GM23338 (cell line): ENCODE results near the gene ABCC9.

Source experiments
- CREB1 ChIP-seq: fragments of 250-450 bp; sonication (Bioruptor Pico); IDR thresholded peaks from 2 replicates; pipeline ENCODE4 v1.5.0; 2020; ENCODE audit warnings: low read depth, mild to moderate bottlenecking, moderate library complexity
- CTCF ChIP-seq, 2 experiments: fragments of 200-600 bp in 1 of 2; sonication (generic) in 1 of 2; conservative IDR thresholded peaks; 2 replicates each; pipeline versions ENCODE4 v1.5.1 to v1.6.1; 2016 to 2017; ENCODE audit warnings: antibody characterized with exemption in 2 of 2, low read depth in 2 of 2, mild to moderate bottlenecking in 2 of 2, moderate library complexity in 1 of 2
- ETS1 ChIP-seq: IDR thresholded peaks from 2 replicates; pipeline ENCODE4 v1.6.1; 2016; ENCODE audit warnings: antibody characterized with exemption
- EZH2 ChIP-seq: fragments of 200-600 bp; sonication (generic); IDR thresholded peaks from one replicate; pipeline ENCODE4 v1.8.0; 2017; ENCODE audit warnings: antibody characterized with exemption, mild to moderate bottlenecking, low read depth; ENCODE audit not compliant: unreplicated experiment
- EZH2phosphoT487 ChIP-seq: fragments of 200-600 bp; sonication (generic); IDR thresholded peaks from one replicate; pipeline ENCODE4 v1.8.1; 2018; ENCODE audit warnings: antibody characterized with exemption; ENCODE audit not compliant: unreplicated experiment
- POLR2AphosphoS5 ChIP-seq: IDR thresholded peaks from 2 replicates; pipeline ENCODE4 v1.6.1; 2016; ENCODE audit warnings: antibody characterized with exemption, low read depth

- TF ChIP-seq EZH2 = no peak
- TF ChIP-seq EZH2phosphoT487 = no peak
- TF ChIP-seq POLR2AphosphoS5 = no peak
- no peak for TF ChIP-seq CTCF (conservative IDR thresholded peaks at IDR 0.05; ENCODE audit: low read depth in 2 of 2)
- TF ChIP-seq CREB1 (CRISPR knock-in tag) = no peak
- TF ChIP-seq ETS1 = no peak
Measured at GRCh38 chr12:21757735-21758134, 183.5 kb downstream of the ABCC9 start.
